Activated naive CD4-positive, alpha-beta T cell treated with anti-CD3 and anti-CD28 coated beads for 36 hours (primary cell): ENCODE measurements around the gene PDGFC. TPM values are rescaled to one million over a fixed set of nuclear protein-coding genes. Genes with fewer than 3 reads are reported as not detected.
"Not testable (repeated sequence)": the region's sequence is repeated elsewhere in the genome, so short reads cannot be mapped to it uniquely, and the experiment has no call there.

Source experiments
- CTCF ChIA-PET: fragments of 350-600 bp; sonication (Branson Sonifier 250); formaldehyde crosslinking; loops from one replicate; lab custom pipeline; 2021; ENCODE audit warnings: antibody characterized with exemption; lab: Charles Lee
- DNase-seq: peaks from one replicate; pipeline ENCODE4 v3.0.0-alpha.2; 2020
- H3K27ac Mint-ChIP-seq: one replicate; pipeline ENCODE4 v1.8.0; 2021; ENCODE audit warnings: mild to moderate bottlenecking, mixed read lengths
- H3K27me3 Mint-ChIP-seq: one replicate; pipeline ENCODE4 v1.8.0; 2021; ENCODE audit warnings: low read depth, mixed read lengths
- H3K36me3 Mint-ChIP-seq: one replicate; pipeline ENCODE4 v1.8.0; 2021; ENCODE audit warnings: low read depth, mixed read lengths
- H3K4me1 Mint-ChIP-seq: one replicate; pipeline ENCODE4 v1.8.0; 2021; ENCODE audit warnings: low read depth, mixed read lengths
- H3K4me3 Mint-ChIP-seq: one replicate; pipeline ENCODE4 v1.8.0; 2021; ENCODE audit warnings: mild to moderate bottlenecking, moderate library complexity, mixed read lengths
- H3K9me3 Mint-ChIP-seq: one replicate; pipeline ENCODE4 v1.8.0; 2021; ENCODE audit warnings: mixed read lengths
- intact Hi-C: fragments of 100-400 bp; cut with micrococcal nuclease; formaldehyde crosslinking; loops from one replicate; pipeline ENCODE4 v1.15.1; 2023
- total RNA-seq, 2 experiments: library from RNA; stranded (reverse); gene quantifications; one replicate each; pipeline ENCODE4 v1.2.3, GENCODE V29; 2021

PDGFC gene
- total RNA-seq, 2 experiments from 2014 or later: not detected

- intact Hi-C loops: no loop called here
- CTCF ChIA-PET: no interaction called here
- no peaks in the 10 kb centered on the region for H3K36me3 Mint-ChIP-seq
- no peak for DNase-seq
- H3K27me3 Mint-ChIP-seq: peaks cover 2% of the 10 kb centered on the region
- no peaks in the 10 kb centered on the region for H3K4me1 Mint-ChIP-seq
- no peak overlapping the region for H3K4me3 Mint-ChIP-seq
- no peak overlapping the region for H3K27ac Mint-ChIP-seq
- no peaks in the 10 kb centered on the region for H3K9me3 Mint-ChIP-seq
Measured at GRCh38 chr4:156942991-156943390, 28.6 kb downstream of the PDGFC start.

- Mint-ChIP-seq H3K27me3 (peaks cover 2% of the 10 kb centered on the region), H3K27ac (no peak overlapping the region), H3K9me3 (no peaks in the 10 kb centered on the region), H3K36me3 (no peaks in the 10 kb centered on the region), H3K4me1 (no peaks in the 10 kb centered on the region), H3K4me3 (no peak overlapping the region)
- intact Hi-C loops: no loop called here
- CTCF ChIA-PET: no interaction called here
- no peak for DNase-seq
Measured at GRCh38 chr4:156941940-156942548, 29.6 kb downstream of the PDGFC start.

- H3K4me1 Mint-ChIP-seq: no peaks in the 10 kb centered on the region
- no peaks in the 10 kb centered on the region for H3K36me3 Mint-ChIP-seq
- CTCF ChIA-PET: no interaction called here
- no peak overlapping the region for H3K4me3 Mint-ChIP-seq
- H3K9me3 Mint-ChIP-seq: no peaks in the 10 kb centered on the region
- no peak overlapping the region for H3K27ac Mint-ChIP-seq
- intact Hi-C loops: no loop called here
- DNase-seq: no peak
- peaks cover 1% of the 10 kb centered on the region for H3K27me3 Mint-ChIP-seq
Measured at GRCh38 chr4:156939801-156940200, 31.8 kb downstream of the PDGFC start.

GRCh38 chr4:156939139-156939538 is 32.5 kb downstream of the PDGFC start:
- no peak overlapping the region for H3K4me3 Mint-ChIP-seq

GRCh38 chr4:156934259-156934635 is 37.4 kb downstream of the PDGFC start:
- H3K4me3 Mint-ChIP-seq: no peak overlapping the region
- no peaks in the 10 kb centered on the region for H3K4me1 Mint-ChIP-seq
- intact Hi-C loops: no loop called here
- no peak overlapping the region for H3K27ac Mint-ChIP-seq
- no peaks in the 10 kb centered on the region for H3K36me3 Mint-ChIP-seq
- no peaks in the 10 kb centered on the region for H3K27me3 Mint-ChIP-seq
- H3K9me3 Mint-ChIP-seq: peaks cover 4% of the 10 kb centered on the region
- CTCF ChIA-PET: no interaction called here
- no peak for DNase-seq

More at GRCh38 chr4:156939139-156939538, 32.5 kb downstream of the PDGFC start:
- intact Hi-C loops: no loop called here
- Mint-ChIP-seq H3K4me1 (no peaks in the 10 kb centered on the region), H3K36me3 (no peaks in the 10 kb centered on the region), H3K27me3 (no peaks in the 10 kb centered on the region), H3K27ac (no peak overlapping the region), H3K9me3 (no peaks in the 10 kb centered on the region)
- DNase-seq: no peak
- CTCF ChIA-PET: no interaction called here

GRCh38 chr4:156933633-156934258 is 37.9 kb downstream of the PDGFC start:
- CTCF ChIA-PET: no interaction called here
- Mint-ChIP-seq H3K27me3 (no peaks in the 10 kb centered on the region), H3K4me3 (no peak overlapping the region), H3K36me3 (no peaks in the 10 kb centered on the region), H3K9me3 (peaks cover 4% of the 10 kb centered on the region), H3K4me1 (no peaks in the 10 kb centered on the region), H3K27ac (no peak overlapping the region)
- intact Hi-C loops: no loop called here
- DNase-seq: no peak

GRCh38 chr4:156932360-156932759 is 39.2 kb downstream of the PDGFC start:
- H3K4me1 Mint-ChIP-seq, intact Hi-C loops, H3K27me3 Mint-ChIP-seq, DNase-seq, H3K4me3 Mint-ChIP-seq, H3K27ac Mint-ChIP-seq, H3K36me3 Mint-ChIP-seq, CTCF ChIA-PET, H3K9me3 Mint-ChIP-seq: not testable (repeated sequence)

GRCh38 chr4:156931267-156931666 is 40.3 kb downstream of the PDGFC start:
- CTCF ChIA-PET: interaction anchor here (0.6 kb wide), 1 partner anchor 41 kb away, joined by 3 read pairs; no protein-coding TSS in a partner anchor
- no peak for DNase-seq
- Mint-ChIP-seq H3K9me3 (peaks cover 10% of the 10 kb centered on the region), H3K4me1 (no peaks in the 10 kb centered on the region), H3K4me3 (no peak overlapping the region), H3K27ac (no peak overlapping the region), H3K27me3 (no peaks in the 10 kb centered on the region), H3K36me3 (no peaks in the 10 kb centered on the region)
- intact Hi-C loops: no loop called here

- CTCF ChIA-PET: no interaction called here
- no peaks in the 10 kb centered on the region for H3K4me1 Mint-ChIP-seq
- no peaks in the 10 kb centered on the region for H3K27me3 Mint-ChIP-seq
- intact Hi-C loops: no loop called here
- DNase-seq: no peak
- H3K36me3 Mint-ChIP-seq: no peaks in the 10 kb centered on the region
- no peak overlapping the region for H3K27ac Mint-ChIP-seq
- no peak overlapping the region for H3K4me3 Mint-ChIP-seq
- peaks cover 10% of the 10 kb centered on the region for H3K9me3 Mint-ChIP-seq
Measured at GRCh38 chr4:156929386-156930105, 42.1 kb downstream of the PDGFC start.

- Mint-ChIP-seq H3K4me1 (no peaks in the 10 kb centered on the region), H3K9me3 (peaks cover 9% of the 10 kb centered on the region), H3K4me3 (no peak overlapping the region), H3K36me3 (no peaks in the 10 kb centered on the region), H3K27ac (no peak overlapping the region), H3K27me3 (no peaks in the 10 kb centered on the region)
- DNase-seq: no peak
- CTCF ChIA-PET: no interaction called here
- intact Hi-C loops: no loop called here
Measured at GRCh38 chr4:156924774-156925315, 46.8 kb downstream of the PDGFC start.

- Mint-ChIP-seq H3K36me3 (no peaks in the 10 kb centered on the region), H3K4me1 (no peaks in the 10 kb centered on the region), H3K4me3 (no peak overlapping the region), H3K9me3 (peaks cover 9% of the 10 kb centered on the region), H3K27me3 (no peaks in the 10 kb centered on the region), H3K27ac (no peak overlapping the region)
- CTCF ChIA-PET: no interaction called here
- intact Hi-C loops: no loop called here
- DNase-seq: no peak
Measured at GRCh38 chr4:156923525-156923924, 48.1 kb downstream of the PDGFC start.

- Mint-ChIP-seq H3K36me3 (no peaks in the 10 kb centered on the region), H3K27me3 (no peaks in the 10 kb centered on the region), H3K4me1 (no peaks in the 10 kb centered on the region), H3K4me3 (no peak overlapping the region), H3K27ac (no peak overlapping the region), H3K9me3 (peaks cover 1% of the 10 kb centered on the region)
- CTCF ChIA-PET: no interaction called here
- DNase-seq: no peak
- intact Hi-C loops: no loop called here
Measured at GRCh38 chr4:156915221-156915620, 56.4 kb downstream of the PDGFC start.
